SK-N-SH (cell line): Measurements from ENCODE around the gene PCYT2. TPM values are rescaled to one million over a fixed set of nuclear protein-coding genes. Genes with fewer than 3 reads are reported as not detected.

ENCODE experiments used
- CTCF ChIA-PET: fragments of 300-600, 350-600 bp; formaldehyde crosslinking; extraction: SDS; loops from one replicate; lab custom pipeline; 2021; lab: Yijun Ruan, JAX
- POLR2A ChIA-PET: fragments of 350-600 bp; sonication (Branson Sonifier 250); formaldehyde crosslinking; extraction: SDS; loops from one replicate; lab custom pipeline; 2020; ENCODE audit warnings: antibody characterized with exemption, inconsistent platforms; lab: Yijun Ruan, JAX
- DNase-seq: peaks from one replicate; pipeline ENCODE4 v3.0.0; 2012
- H2AFZ ChIP-seq: fragments of 200-600 bp; sonication (generic); 2 replicates; pipeline ENCODE4 v1.8.1; 2016; ENCODE audit warnings: antibody characterized with exemption, mild to moderate bottlenecking, low read depth
- H3F3A ChIP-seq: fragments of 200-600 bp; sonication (generic); replicated peaks from 2 replicates; pipeline ENCODE3; 2016; ENCODE audit warnings: antibody characterized with exemption, mild to moderate bottlenecking; ENCODE audit not compliant: insufficient read depth
- H3K27ac ChIP-seq, 2 experiments: fragments of 200-500 bp in 1 of 2; fragments of 200-600 bp in 1 of 2; sonication (Bioruptor generic) in 1 of 2; sonication (generic), shearing (Covaris generic) in 1 of 2; 2 replicates each; pipeline versions ENCODE4 v1.5.1 to v1.6.1; 2014 to 2016; ENCODE audit warnings: low read depth in 2 of 2, inconsistent platforms in 1 of 2, low read length in 1 of 2, mild to moderate bottlenecking in 1 of 2, mixed read lengths in 1 of 2
- H3K27me3 ChIP-seq: fragments of 200-600 bp; sonication (generic), shearing (Covaris generic); 2 replicates; pipeline ENCODE4 v1.6.1; 2016; ENCODE audit warnings: mixed run types; ENCODE audit not compliant: insufficient read depth
- H3K36me3 ChIP-seq, 2 experiments: fragments of 200-500 bp in 1 of 2; fragments of 200-600 bp in 1 of 2; sonication (Bioruptor generic) in 1 of 2; sonication (generic) in 1 of 2; replicated peaks in 1 of 2; 2 replicates each; pipeline versions ENCODE3 to v1.5.1; 2014 to 2016; ENCODE audit warnings: low read length in 1 of 2, mild to moderate bottlenecking in 1 of 2; ENCODE audit not compliant: insufficient read depth in 2 of 2, control insufficient read depth in 1 of 2
- H3K4me1 ChIP-seq, 2 experiments: fragments of 200-500 bp in 1 of 2; fragments of 200-600 bp in 1 of 2; sonication (Bioruptor generic) in 1 of 2; sonication (generic), shearing (Covaris generic) in 1 of 2; 2 replicates each; pipeline versions ENCODE4 v1.5.1 to v1.6.1; 2014 to 2016; ENCODE audit warnings: low read depth in 1 of 2, low read length in 1 of 2, mixed run types in 1 of 2; ENCODE audit not compliant: insufficient read depth in 2 of 2, control insufficient read depth in 1 of 2
- H3K4me2 ChIP-seq: fragments of 200-600 bp; sonication (generic), shearing (Covaris generic); 2 replicates; pipeline ENCODE4 v1.6.1; 2017; ENCODE audit warnings: mixed run types
- H3K4me3 ChIP-seq, 2 experiments: fragments of 200-500 bp in 1 of 2; fragments of 200-600 bp in 1 of 2; sonication (Bioruptor generic) in 1 of 2; sonication (generic), shearing (Covaris generic) in 1 of 2; 2 replicates each; pipeline versions ENCODE4 v1.5.1 to v1.8.1; 2014 to 2016; ENCODE audit warnings: low read depth in 2 of 2, inconsistent platforms in 1 of 2, low read length in 1 of 2, mild to moderate bottlenecking in 1 of 2, mixed read lengths in 1 of 2, moderate library complexity in 1 of 2
- H3K79me2 ChIP-seq: fragments of 200-600 bp; sonication (generic); 2 replicates; pipeline ENCODE4 v1.8.1; 2017; ENCODE audit warnings: mild to moderate bottlenecking; ENCODE audit not compliant: insufficient read depth
- H3K9ac ChIP-seq: fragments of 200-600 bp; sonication (generic); 2 replicates; pipeline ENCODE4 v1.6.1; 2017; ENCODE audit warnings: mixed run types
- H3K9me2 ChIP-seq: fragments of 200-600 bp; sonication (generic); 2 replicates; pipeline ENCODE4 v1.6.1; 2017; ENCODE audit warnings: mixed run types
- H3K9me3 ChIP-seq: fragments of 200-600 bp; sonication (generic); 2 replicates; pipeline ENCODE4 v1.6.1; 2017; ENCODE audit warnings: mixed run types, mild to moderate bottlenecking, moderate library complexity
- H4K20me1 ChIP-seq: fragments of 200-600 bp; sonication (generic); 2 replicates; pipeline ENCODE4 v1.6.1; 2017; ENCODE audit warnings: mild to moderate bottlenecking, mixed run types; ENCODE audit not compliant: insufficient read depth
- CTCF ChIP-seq: fragments of 200-600 bp; sonication (generic); IDR thresholded peaks from 2 replicates; pipeline ENCODE4 v1.6.1; 2017; ENCODE audit warnings: antibody characterized with exemption, mild to moderate bottlenecking, moderate library complexity
- JUND ChIP-seq: IDR thresholded peaks from 2 replicates; pipeline ENCODE4 v1.4.0; 2012
- MEF2A ChIP-seq: IDR thresholded peaks from 2 replicates; pipeline ENCODE4 v1.4.0; 2012; ENCODE audit warnings: low read depth, borderline replicate concordance
- MXI1 ChIP-seq: IDR thresholded peaks from 2 replicates; pipeline ENCODE4 v1.6.1; 2012; ENCODE audit warnings: mild to moderate bottlenecking, low read depth, low read length, improper control_type of control experiment
- POLR2AphosphoS5 ChIP-seq: IDR thresholded peaks from 2 replicates; pipeline ENCODE4 v1.6.1; 2012; ENCODE audit warnings: low read depth, low read length
- USF1 ChIP-seq: IDR thresholded peaks from 2 replicates; pipeline ENCODE4 v1.4.0; 2012; ENCODE audit warnings: low read depth, borderline replicate concordance
- YY1 ChIP-seq: IDR thresholded peaks from 2 replicates; pipeline ENCODE4 v1.4.0; 2012; ENCODE audit warnings: low read depth, mild to moderate bottlenecking
- WGBS: methylation state at CpG from one replicate; pipeline ENCODE4 v1.1.6; 2017; ENCODE audit warnings: low lambda C conversion rate; 5-methylcytosine and 5-hydroxymethylcytosine counted together
- polyA plus RNA-seq, 3 experiments: library from polyadenylated mRNA; depleted of rRNA; stranded (reverse); fragments of >200 nt; gene quantifications; 2 replicates each; pipeline ENCODE4 v1.2.3, GENCODE V29; 2012

PCYT2 gene
- polyA plus RNA-seq, 1 of the 3 experiments (the other 2 are of a cell fraction), result 46.2 TPM

- DNase-seq, result peak; percentile 92
- no peak within 1 kb of the TSS for H3K27ac ChIP-seq
- peaks cover 10 to 57% of the 10 kb centered on the region in 2 experiments for H3K36me3 ChIP-seq
- CTCF ChIA-PET, result interaction anchor here (0.9 to 2.3 kb wide), 8 partner anchors 9 to 119 kb away, joined by 3 to 9 read pairs (median 4); partner anchors contain the start of genes PCYT2 and SIRT7
- no peaks in the 10 kb centered on the region for H3K9me3 ChIP-seq
- H3K4me1 ChIP-seq, result peaks cover 3 to 10% of the 10 kb centered on the region in 2 experiments; a peak in 1 of 4 replicates
- peak within 1 kb of the TSS in 1 of 2 experiments; percentile 33; a peak in 2 of 4 replicates for H3K4me3 ChIP-seq
- H3K9ac ChIP-seq, result no peak within 1 kb of the TSS
- H3K79me2 ChIP-seq, result 0 out of 2 replicates have a peak, but pooled peaks cover under 1% of the 10 kb centered on the region
- no peaks in the 10 kb centered on the region for H3K27me3 ChIP-seq
- H3F3A ChIP-seq, result peaks cover 30% of the 10 kb centered on the region
- peaks cover 8% of the 10 kb centered on the region; the same call in 1 of the 2 replicates for H4K20me1 ChIP-seq
- TF ChIP-seq USF1 (no peak), MXI1 (peak; percentile 48; the same call in 1 of the 2 replicates), POLR2AphosphoS5 (no peak; the same call in 1 of the 2 replicates)
- POLR2A ChIA-PET, result interaction anchor here (0.8 to 1.2 kb wide), 4 partner anchors 8 to 69 kb away, joined by 3 to 6 read pairs (median 4); partner anchors contain the start of genes ANAPC11, MCRIP1 and PCYT2
- no peak within 1 kb of the TSS for H2AFZ ChIP-seq
- 0 out of 2 replicates have a peak within 1 kb of the TSS, but pooled peaks have one; percentile 57 for H3K4me2 ChIP-seq
- H3K9me2 ChIP-seq, result no peaks in the 10 kb centered on the region
- WGBS, result 29% methylated on average over 27 of the region's 79 CpGs
Observed at GRCh38 chr17:81902023-81902652, 9.1 kb downstream of the PCYT2 start, which contains the start of gene NPB. Gene NPB (plus strand): TSS chr17:81902238. CDS start chr17:81902278, 40 bp downstream.

GRCh38 chr17:81901167-81902022 is 9.8 kb downstream of the PCYT2 start:
- H3K27me3 ChIP-seq, result no peaks in the 10 kb centered on the region
- no peak overlapping the region for H3K27ac ChIP-seq
- 95% methylated on average over 7 of the region's 21 CpGs for WGBS
- H3K9ac ChIP-seq, result no peak overlapping the region
- peaks cover 36% of the 10 kb centered on the region for H3F3A ChIP-seq
- CTCF ChIA-PET, result interaction anchor here (0.6 to 2.3 kb wide), 10 partner anchors 9 to 226 kb away, joined by 3 to 9 read pairs (median 4); partner anchors contain the start of genes PCYT2 and SIRT7
- POLR2A ChIA-PET, result interaction anchor here (0.8 to 1.2 kb wide), 4 partner anchors 9 to 68 kb away, joined by 3 to 6 read pairs (median 4); partner anchors contain the start of genes ANAPC11, MCRIP1 and PCYT2
- peak overlapping the region in 1 of 2 experiments; percentile 33; a peak in 1 of 4 replicates for H3K4me3 ChIP-seq
- H3K79me2 ChIP-seq, result peaks cover 4% of the 10 kb centered on the region; the same call in 1 of the 2 replicates
- H2AFZ ChIP-seq, result no peak overlapping the region
- H3K4me2 ChIP-seq, result 0 out of 2 replicates have a peak overlapping the region, but pooled peaks have one; percentile 57
- peaks cover 3 to 10% of the 10 kb centered on the region in 2 experiments; a peak in 1 of 4 replicates for H3K4me1 ChIP-seq
- peaks cover 14 to 50% of the 10 kb centered on the region in 2 experiments for H3K36me3 ChIP-seq
- TF ChIP-seq POLR2AphosphoS5 (no peak), JUND (no peak), YY1 (no peak), CTCF (no peak), MEF2A (no peak)
- TF ChIP-seq, all 33 proteins: peak for 0
- no peaks in the 10 kb centered on the region for H3K9me2 ChIP-seq
- no peaks in the 10 kb centered on the region for H3K9me3 ChIP-seq
- H4K20me1 ChIP-seq, result peaks cover 8% of the 10 kb centered on the region; the same call in 1 of the 2 replicates
- no peak for DNase-seq
